ENCODE data around the gene PTPN1.

DNA sequence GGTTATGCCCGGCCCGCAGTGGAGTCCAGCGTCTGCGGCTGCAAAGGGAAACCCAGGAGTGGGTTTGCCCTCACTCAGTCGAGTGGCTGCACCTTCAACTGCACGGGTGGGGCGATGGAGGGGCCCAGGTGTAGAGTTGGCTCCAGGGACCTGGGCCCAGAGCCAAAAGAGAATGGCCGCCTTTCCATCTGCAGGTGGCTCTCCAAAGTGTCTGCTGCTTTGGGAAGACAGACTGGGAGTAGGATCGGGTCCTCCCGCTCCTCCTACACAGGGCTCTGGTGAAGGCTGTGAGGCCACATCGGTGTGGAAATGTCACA, 80.1 kb downstream of the PTPN1 start:
- TF ChIP-seq ZNF501 (tag by site-specific recombination; IDR thresholded peaks at IDR 0.05): no peak
- TF ChIP-seq, protein P1, sequence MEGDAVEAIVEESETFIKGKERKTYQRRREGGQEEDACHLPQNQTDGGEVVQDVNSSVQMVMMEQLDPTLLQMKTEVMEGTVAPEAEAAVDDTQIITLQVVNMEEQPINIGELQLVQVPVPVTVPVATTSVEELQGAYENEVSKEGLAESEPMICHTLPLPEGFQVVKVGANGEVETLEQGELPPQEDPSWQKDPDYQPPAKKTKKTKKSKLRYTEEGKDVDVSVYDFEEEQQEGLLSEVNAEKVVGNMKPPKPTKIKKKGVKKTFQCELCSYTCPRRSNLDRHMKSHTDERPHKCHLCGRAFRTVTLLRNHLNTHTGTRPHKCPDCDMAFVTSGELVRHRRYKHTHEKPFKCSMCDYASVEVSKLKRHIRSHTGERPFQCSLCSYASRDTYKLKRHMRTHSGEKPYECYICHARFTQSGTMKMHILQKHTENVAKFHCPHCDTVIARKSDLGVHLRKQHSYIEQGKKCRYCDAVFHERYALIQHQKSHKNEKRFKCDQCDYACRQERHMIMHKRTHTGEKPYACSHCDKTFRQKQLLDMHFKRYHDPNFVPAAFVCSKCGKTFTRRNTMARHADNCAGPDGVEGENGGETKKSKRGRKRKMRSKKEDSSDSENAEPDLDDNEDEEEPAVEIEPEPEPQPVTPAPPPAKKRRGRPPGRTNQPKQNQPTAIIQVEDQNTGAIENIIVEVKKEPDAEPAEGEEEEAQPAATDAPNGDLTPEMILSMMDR (tag by site-specific recombination; IDR thresholded peaks at IDR 0.05): no peak
- TF ChIP-seq, protein P2, sequence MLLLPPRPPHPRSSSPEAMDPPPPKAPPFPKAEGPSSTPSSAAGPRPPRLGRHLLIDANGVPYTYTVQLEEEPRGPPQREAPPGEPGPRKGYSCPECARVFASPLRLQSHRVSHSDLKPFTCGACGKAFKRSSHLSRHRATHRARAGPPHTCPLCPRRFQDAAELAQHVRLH (tag by site-specific recombination; IDR thresholded peaks at IDR 0.05): no peak
- no peak for TF ChIP-seq ZNF549 (tag by site-specific recombination; IDR thresholded peaks at IDR 0.05)
- TF ChIP-seq, protein P3, sequence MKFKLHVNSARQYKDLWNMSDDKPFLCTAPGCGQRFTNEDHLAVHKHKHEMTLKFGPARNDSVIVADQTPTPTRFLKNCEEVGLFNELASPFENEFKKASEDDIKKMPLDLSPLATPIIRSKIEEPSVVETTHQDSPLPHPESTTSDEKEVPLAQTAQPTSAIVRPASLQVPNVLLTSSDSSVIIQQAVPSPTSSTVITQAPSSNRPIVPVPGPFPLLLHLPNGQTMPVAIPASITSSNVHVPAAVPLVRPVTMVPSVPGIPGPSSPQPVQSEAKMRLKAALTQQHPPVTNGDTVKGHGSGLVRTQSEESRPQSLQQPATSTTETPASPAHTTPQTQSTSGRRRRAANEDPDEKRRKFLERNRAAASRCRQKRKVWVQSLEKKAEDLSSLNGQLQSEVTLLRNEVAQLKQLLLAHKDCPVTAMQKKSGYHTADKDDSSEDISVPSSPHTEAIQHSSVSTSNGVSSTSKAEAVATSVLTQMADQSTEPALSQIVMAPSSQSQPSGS (tag by site-specific recombination; IDR thresholded peaks at IDR 0.05; ENCODE audit: low read depth): no peak
- no peak for TF ChIP-seq ZBTB20 (tag by site-specific recombination; IDR thresholded peaks at IDR 0.05)
- TF ChIP-seq, protein P4, sequence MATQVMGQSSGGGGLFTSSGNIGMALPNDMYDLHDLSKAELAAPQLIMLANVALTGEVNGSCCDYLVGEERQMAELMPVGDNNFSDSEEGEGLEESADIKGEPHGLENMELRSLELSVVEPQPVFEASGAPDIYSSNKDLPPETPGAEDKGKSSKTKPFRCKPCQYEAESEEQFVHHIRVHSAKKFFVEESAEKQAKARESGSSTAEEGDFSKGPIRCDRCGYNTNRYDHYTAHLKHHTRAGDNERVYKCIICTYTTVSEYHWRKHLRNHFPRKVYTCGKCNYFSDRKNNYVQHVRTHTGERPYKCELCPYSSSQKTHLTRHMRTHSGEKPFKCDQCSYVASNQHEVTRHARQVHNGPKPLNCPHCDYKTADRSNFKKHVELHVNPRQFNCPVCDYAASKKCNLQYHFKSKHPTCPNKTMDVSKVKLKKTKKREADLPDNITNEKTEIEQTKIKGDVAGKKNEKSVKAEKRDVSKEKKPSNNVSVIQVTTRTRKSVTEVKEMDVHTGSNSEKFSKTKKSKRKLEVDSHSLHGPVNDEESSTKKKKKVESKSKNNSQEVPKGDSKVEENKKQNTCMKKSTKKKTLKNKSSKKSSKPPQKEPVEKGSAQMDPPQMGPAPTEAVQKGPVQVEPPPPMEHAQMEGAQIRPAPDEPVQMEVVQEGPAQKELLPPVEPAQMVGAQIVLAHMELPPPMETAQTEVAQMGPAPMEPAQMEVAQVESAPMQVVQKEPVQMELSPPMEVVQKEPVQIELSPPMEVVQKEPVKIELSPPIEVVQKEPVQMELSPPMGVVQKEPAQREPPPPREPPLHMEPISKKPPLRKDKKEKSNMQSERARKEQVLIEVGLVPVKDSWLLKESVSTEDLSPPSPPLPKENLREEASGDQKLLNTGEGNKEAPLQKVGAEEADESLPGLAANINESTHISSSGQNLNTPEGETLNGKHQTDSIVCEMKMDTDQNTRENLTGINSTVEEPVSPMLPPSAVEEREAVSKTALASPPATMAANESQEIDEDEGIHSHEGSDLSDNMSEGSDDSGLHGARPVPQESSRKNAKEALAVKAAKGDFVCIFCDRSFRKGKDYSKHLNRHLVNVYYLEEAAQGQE (tag by site-specific recombination; IDR thresholded peaks at IDR 0.05): no peak
- TF ChIP-seq KLF16 (tag by site-specific recombination; IDR thresholded peaks at IDR 0.05): no peak
- TF ChIP-seq ZNF792 (tag by site-specific recombination; IDR thresholded peaks at IDR 0.05): no peak
- no peak for TF ChIP-seq ZSCAN16 (tag by site-specific recombination; IDR thresholded peaks at IDR 0.05)
- no peak for TF ChIP-seq ZNF768 (tag by site-specific recombination; IDR thresholded peaks at IDR 0.05)
- TF ChIP-seq, protein P5, sequence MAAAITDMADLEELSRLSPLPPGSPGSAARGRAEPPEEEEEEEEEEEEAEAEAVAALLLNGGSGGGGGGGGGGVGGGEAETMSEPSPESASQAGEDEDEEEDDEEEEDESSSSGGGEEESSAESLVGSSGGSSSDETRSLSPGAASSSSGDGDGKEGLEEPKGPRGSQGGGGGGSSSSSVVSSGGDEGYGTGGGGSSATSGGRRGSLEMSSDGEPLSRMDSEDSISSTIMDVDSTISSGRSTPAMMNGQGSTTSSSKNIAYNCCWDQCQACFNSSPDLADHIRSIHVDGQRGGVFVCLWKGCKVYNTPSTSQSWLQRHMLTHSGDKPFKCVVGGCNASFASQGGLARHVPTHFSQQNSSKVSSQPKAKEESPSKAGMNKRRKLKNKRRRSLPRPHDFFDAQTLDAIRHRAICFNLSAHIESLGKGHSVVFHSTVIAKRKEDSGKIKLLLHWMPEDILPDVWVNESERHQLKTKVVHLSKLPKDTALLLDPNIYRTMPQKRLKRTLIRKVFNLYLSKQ (tag by site-specific recombination; IDR thresholded peaks at IDR 0.05; ENCODE audit: borderline replicate concordance): no peak
- TF ChIP-seq MYNN (tag by site-specific recombination; IDR thresholded peaks at IDR 0.05; ENCODE audit: borderline replicate concordance): no peak
